ENCODE data around the gene TTPAL. TPM values are rescaled to one million over a fixed set of nuclear protein-coding genes. Genes with fewer than 3 reads are reported as not detected.

The TTPAL gene
- total and polyA plus RNA-seq, 10 of the 15 experiments (the other 5 are each of a cell fraction or from before 2014, with no cell fraction given): 4.0 to 24.0 (median 9.3) TPM

DNA sequence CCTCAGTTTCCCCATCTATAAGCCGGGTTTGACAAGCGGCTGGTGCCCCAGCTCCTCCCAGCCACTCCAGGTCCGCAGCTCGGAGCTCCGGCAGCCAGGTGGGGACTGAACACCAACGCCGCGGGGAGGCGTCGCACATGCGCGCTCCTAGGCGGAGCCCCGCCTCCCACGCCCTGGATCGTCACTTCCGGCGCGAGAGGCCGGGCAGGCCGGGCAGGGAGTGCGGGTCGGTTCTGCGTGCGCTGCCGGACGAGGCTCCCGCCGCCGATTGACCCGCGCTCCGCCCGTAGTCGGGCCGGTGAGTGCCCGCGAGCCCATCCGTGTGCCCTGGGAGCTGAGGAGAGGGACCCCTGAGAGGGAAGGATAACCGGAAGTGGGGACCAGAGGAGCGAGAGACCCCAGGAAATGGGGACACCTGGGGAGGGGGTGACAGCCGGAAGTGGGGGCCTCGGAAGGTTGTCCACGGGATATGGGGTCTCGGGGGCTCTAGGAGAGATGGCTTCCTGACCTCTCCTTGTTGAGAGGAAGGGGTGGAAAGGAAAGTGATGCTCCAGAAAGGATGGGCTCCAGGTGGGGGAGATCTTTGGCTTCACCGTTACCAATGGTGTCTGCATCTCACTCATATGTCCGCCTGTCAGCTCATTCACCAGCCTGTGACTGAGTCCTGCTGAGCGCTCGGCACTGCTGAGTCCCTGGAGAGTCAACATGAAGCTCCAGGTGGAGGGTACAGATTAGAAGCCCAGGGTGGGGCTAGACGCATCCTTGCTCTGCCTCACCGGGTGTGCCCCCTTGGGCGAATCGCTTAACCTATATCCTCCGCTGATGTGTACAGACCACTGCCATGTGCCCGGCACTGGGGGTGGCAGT is at the start of gene TTPAL (continued):
- no peak for TF ChIP-seq PBX3 (IDR thresholded peaks at IDR 0.05; ENCODE audit: insufficient replicate concordance, low read depth, low read length)
- no peak; the same call in 1 of the 2 replicates for TF ChIP-seq TBL1XR1 (IDR thresholded peaks at IDR 0.05; ENCODE audit: low read depth, low read length)
- TF ChIP-seq RELA (IDR thresholded peaks at IDR 0.05; ENCODE audit: borderline replicate concordance, partially characterized antibody): no peak
- no peak for TF ChIP-seq ZNF207 (IDR thresholded peaks at IDR 0.05; ENCODE audit: borderline replicate concordance)
- TF ChIP-seq, protein P1, sequence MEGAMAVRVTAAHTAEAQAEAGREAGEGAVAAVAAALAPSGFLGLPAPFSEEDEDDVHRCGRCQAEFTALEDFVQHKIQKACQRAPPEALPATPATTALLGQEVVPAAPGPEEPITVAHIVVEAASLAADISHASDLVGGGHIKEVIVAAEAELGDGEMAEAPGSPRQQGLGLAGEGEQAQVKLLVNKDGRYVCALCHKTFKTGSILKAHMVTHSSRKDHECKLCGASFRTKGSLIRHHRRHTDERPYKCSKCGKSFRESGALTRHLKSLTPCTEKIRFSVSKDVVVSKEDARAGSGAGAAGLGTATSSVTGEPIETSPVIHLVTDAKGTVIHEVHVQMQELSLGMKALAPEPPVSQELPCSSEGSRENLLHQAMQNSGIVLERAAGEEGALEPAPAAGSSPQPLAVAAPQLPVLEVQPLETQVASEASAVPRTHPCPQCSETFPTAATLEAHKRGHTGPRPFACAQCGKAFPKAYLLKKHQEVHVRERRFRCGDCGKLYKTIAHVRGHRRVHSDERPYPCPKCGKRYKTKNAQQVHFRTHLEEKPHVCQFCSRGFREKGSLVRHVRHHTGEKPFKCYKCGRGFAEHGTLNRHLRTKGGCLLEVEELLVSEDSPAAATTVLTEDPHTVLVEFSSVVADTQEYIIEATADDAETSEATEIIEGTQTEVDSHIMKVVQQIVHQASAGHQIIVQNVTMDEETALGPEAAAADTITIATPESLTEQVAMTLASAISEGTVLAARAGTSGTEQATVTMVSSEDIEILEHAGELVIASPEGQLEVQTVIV (IDR thresholded peaks at IDR 0.05; ENCODE audit: borderline replicate concordance, partially characterized antibody): no peak
- no peak; the same call in 1 of the 2 replicates for TF ChIP-seq NKRF (conservative IDR thresholded peaks at IDR 0.05)
- no peak for TF ChIP-seq ZSCAN29 (IDR thresholded peaks at IDR 0.05)
- no peak for TF ChIP-seq NR2C2 (IDR thresholded peaks at IDR 0.05; ENCODE audit: borderline replicate concordance, control insufficient read depth, insufficient read length, low read depth)
- TF ChIP-seq NBN (IDR thresholded peaks at IDR 0.05): peak; percentile 65
- no peak for TF ChIP-seq TCF12 (IDR thresholded peaks at IDR 0.05; ENCODE audit: low read depth, low read length)
- no peak for TF ChIP-seq JUNB (IDR thresholded peaks at IDR 0.05)
- no peak for TF ChIP-seq STAT3 (IDR thresholded peaks at IDR 0.05; ENCODE audit: low read depth, low read length)
- peak; percentile 97 for TF ChIP-seq POLR2AphosphoS2 (IDR thresholded peaks at IDR 0.05; ENCODE audit: low read depth, low read length)
- peak; percentile 75 for TF ChIP-seq SMAD5 (IDR thresholded peaks at IDR 0.05; ENCODE audit: low read depth)
- peak; percentile 86 for TF ChIP-seq LARP7 (IDR thresholded peaks at IDR 0.05)
- TF ChIP-seq REST (IDR thresholded peaks at IDR 0.05; ENCODE audit: low read depth, low read length): no peak
- no peak for TF ChIP-seq RAD51 (IDR thresholded peaks at IDR 0.05)
- no peak for TF ChIP-seq MLLT1 (IDR thresholded peaks at IDR 0.05)
- no peak for TF ChIP-seq ZNF274 (IDR thresholded peaks at IDR 0.05; ENCODE audit: insufficient read depth, insufficient read length)

Data from GM12878 (cell line).